Progenitor cell of endocrine pancreas (in vitro differentiated cells): ENCODE data around the gene CDC14A. TPM values are rescaled to one million over a fixed set of nuclear protein-coding genes. Genes with fewer than 3 reads are reported as not detected.
A peak's percentile ranks its signal among the peaks of the same experiment; 100 is the strongest.

ENCODE experiments used
- DNase-seq: peaks from one replicate; pipeline ENCODE4 v3.0.0; 2021; ENCODE audit warnings: low spot score; ENCODE audit not compliant: unreplicated experiment
- H3K27ac Mint-ChIP-seq: 2 replicates; pipeline ENCODE4 v1.8.0; 2021; ENCODE audit warnings: mild to moderate bottlenecking, moderate library complexity, mixed read lengths
- H3K27me3 Mint-ChIP-seq: 2 replicates; pipeline ENCODE4 v1.8.0; 2021; ENCODE audit warnings: mixed read lengths
- H3K36me3 Mint-ChIP-seq: 2 replicates; pipeline ENCODE4 v1.8.0; 2022; ENCODE audit warnings: mixed read lengths; ENCODE audit not compliant: insufficient read depth
- H3K4me1 Mint-ChIP-seq: 2 replicates; pipeline ENCODE4 v1.8.0; 2021; ENCODE audit warnings: low read depth, mixed read lengths
- H3K4me3 Mint-ChIP-seq: 2 replicates; pipeline ENCODE4 v1.8.0; 2021; ENCODE audit warnings: low read depth, mild to moderate bottlenecking, moderate library complexity, mixed read lengths
- H3K9me3 Mint-ChIP-seq: 2 replicates; pipeline ENCODE4 v1.8.0; 2021; ENCODE audit warnings: low read depth, mixed read lengths
- total RNA-seq: library from RNA; stranded (reverse); gene quantifications from 2 replicates; pipeline ENCODE4 v1.2.1, GENCODE V29; 2021
- TF ChIP-seq, protein P1 (sequence below): fragments of 200-600 bp; sonication (generic); IDR thresholded peaks from one replicate; pipeline ENCODE4 v1.5.0; 2021; ENCODE audit warnings: antibody characterized with exemption, mild to moderate bottlenecking; ENCODE audit not compliant: unreplicated experiment

CDC14A gene
- total RNA-seq, 1 donor from 2014 or later = 23.3 TPM

DNA sequence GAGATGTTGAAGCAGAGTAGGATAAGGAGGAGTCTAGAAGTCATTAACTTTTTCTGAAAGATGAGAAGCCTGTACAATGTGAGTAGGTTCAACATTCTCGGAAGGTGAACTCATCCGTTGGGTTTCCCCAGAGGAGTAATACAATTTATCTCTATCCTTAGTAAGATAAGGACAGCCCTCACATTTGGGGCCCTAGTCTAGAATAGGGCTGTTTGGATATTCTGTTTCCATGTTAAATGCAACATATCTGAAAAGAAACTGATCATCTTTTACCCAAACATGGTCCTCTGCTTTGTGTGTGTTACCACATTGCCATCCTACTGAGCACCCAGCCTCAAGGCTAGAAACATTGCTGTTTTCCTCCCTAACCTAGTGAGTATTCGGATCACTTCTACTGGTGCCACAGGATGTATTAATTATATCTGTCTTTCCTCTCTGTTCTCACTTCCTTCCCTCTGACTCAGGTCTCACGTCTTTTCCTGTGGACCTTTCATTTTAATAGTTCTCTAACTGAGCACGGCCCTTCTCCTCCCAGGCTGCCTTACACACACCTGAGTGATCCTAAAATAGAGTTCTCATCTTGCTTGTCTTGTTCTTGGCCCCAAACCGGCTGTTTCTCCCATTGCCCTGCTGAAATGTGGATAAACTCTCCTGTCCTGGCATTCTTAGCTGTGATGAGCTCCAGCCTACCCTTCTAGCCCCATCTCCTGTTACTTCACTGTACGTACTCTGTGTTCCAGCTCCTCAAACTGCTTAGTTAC is 91.7 kb downstream of the CDC14A start:
- H3K36me3 Mint-ChIP-seq = peaks cover 4% of the 10 kb centered on the region
- TF ChIP-seq, protein P1, sequence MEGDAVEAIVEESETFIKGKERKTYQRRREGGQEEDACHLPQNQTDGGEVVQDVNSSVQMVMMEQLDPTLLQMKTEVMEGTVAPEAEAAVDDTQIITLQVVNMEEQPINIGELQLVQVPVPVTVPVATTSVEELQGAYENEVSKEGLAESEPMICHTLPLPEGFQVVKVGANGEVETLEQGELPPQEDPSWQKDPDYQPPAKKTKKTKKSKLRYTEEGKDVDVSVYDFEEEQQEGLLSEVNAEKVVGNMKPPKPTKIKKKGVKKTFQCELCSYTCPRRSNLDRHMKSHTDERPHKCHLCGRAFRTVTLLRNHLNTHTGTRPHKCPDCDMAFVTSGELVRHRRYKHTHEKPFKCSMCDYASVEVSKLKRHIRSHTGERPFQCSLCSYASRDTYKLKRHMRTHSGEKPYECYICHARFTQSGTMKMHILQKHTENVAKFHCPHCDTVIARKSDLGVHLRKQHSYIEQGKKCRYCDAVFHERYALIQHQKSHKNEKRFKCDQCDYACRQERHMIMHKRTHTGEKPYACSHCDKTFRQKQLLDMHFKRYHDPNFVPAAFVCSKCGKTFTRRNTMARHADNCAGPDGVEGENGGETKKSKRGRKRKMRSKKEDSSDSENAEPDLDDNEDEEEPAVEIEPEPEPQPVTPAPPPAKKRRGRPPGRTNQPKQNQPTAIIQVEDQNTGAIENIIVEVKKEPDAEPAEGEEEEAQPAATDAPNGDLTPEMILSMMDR = no peak
- no peak for DNase-seq
- H3K27ac Mint-ChIP-seq = no peak overlapping the region
- peaks cover 18% of the 10 kb centered on the region for H3K4me1 Mint-ChIP-seq
- no peak overlapping the region for H3K4me3 Mint-ChIP-seq
- H3K27me3 Mint-ChIP-seq = no peaks in the 10 kb centered on the region
- H3K9me3 Mint-ChIP-seq = no peaks in the 10 kb centered on the region

DNA sequence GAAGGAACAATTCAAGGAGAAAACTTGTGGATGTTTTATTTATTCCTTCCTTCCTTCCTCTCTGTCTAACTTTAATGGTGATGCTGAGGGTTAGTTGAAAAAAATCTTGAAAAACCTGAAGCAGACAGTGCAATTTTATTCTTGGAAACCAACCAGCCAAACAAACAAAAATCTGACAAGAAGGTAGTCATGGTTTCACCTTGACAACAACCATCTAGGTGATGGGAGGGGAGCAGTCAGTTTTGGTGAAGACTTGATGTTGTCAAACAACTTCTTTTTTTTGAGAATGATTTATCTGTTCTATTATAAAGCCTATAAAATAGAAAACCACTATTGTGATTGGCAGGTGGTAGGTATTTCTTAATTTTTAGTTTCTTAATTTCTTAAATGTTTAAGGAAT is 93.3 kb downstream of the CDC14A start:
- Mint-ChIP-seq H3K9me3 (no peaks in the 10 kb centered on the region), H3K27ac (no peak overlapping the region), H3K36me3 (peaks cover 4% of the 10 kb centered on the region), H3K4me3 (no peak overlapping the region), H3K27me3 (no peaks in the 10 kb centered on the region), H3K4me1 (peaks cover 6% of the 10 kb centered on the region)
- DNase-seq = no peak
- TF ChIP-seq, protein P1 = no peak

DNA sequence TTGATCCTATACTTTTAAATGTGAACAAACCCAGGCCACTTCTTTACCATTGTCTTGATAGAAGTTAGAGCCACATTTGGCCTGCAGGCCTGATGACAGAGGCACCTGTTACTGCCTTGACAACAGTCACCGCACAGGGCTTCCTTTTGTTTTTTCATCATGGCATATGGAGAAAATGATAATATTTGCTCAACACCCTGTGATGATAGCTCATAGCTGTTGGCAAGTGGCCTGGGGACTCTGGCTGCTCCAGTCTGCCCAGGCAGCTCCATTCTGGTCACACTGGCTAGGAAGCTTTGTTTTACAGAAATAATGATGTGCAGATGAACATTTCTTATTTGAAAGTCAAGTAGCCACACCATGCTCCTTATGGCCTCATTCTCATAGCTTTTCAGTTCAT is 96.1 kb downstream of the CDC14A start:
- DNase-seq = no peak
- TF ChIP-seq, protein P1 = no peak

DNA sequence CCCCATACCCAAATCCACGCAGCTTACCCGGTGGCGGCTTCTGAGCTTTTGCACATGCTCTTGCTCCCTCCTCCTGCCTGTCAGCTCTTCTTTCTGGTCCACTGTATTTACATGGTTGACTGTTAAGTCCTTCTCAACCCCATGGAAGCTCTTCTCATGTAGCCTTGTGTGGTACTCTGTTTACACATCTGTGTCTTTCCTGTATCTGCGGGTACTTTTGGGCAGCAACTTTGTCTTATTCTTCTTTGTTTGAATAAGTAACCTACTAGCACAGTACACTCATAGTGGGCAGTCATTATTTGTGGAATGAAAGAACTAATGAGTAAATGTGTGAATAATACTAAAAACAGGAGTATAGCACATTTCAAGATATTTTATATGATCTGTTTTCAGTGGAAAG is 97.2 kb downstream of the CDC14A start:
- TF ChIP-seq, protein P1 = no peak
- H3K27me3 Mint-ChIP-seq = no peaks in the 10 kb centered on the region
- H3K36me3 Mint-ChIP-seq = peaks cover 5% of the 10 kb centered on the region
- no peak overlapping the region for H3K4me3 Mint-ChIP-seq
- H3K27ac Mint-ChIP-seq = peak overlapping the region; percentile 35
- no peak for DNase-seq
- peaks cover 2% of the 10 kb centered on the region for H3K4me1 Mint-ChIP-seq
- H3K9me3 Mint-ChIP-seq = no peaks in the 10 kb centered on the region

More for the DNA sequence above, 96.1 kb downstream of the CDC14A start:
- no peaks in the 10 kb centered on the region for H3K27me3 Mint-ChIP-seq
- H3K9me3 Mint-ChIP-seq = no peaks in the 10 kb centered on the region
- H3K4me3 Mint-ChIP-seq = no peak overlapping the region
- no peak overlapping the region for H3K27ac Mint-ChIP-seq
- peaks cover 6% of the 10 kb centered on the region for H3K4me1 Mint-ChIP-seq
- peaks cover 9% of the 10 kb centered on the region for H3K36me3 Mint-ChIP-seq

DNA sequence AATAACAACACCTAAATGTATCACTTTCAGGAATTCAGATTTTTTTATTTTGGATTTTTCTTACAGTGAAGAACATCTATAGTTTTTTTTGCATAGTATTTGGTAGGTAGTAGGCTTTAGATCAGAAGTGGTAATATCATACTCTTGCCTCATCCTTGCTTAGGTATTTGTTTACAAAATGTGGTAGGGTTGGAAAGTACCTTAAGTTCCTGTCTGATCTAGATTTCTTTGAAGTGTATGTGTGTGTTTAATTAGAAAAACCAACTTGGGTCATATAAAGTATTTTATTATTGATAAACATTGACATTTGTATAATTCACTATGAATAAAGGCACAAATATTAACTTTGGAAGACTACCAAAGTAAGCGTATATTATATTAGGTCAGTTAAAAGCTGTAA is 100.3 kb downstream of the CDC14A start:
- H3K9me3 Mint-ChIP-seq = no peaks in the 10 kb centered on the region
- peaks cover 12% of the 10 kb centered on the region for H3K4me1 Mint-ChIP-seq
- H3K4me3 Mint-ChIP-seq = no peak overlapping the region
- no peak for DNase-seq
- H3K27ac Mint-ChIP-seq = no peak overlapping the region
- H3K27me3 Mint-ChIP-seq = no peaks in the 10 kb centered on the region
- H3K36me3 Mint-ChIP-seq = peaks cover 5% of the 10 kb centered on the region
- TF ChIP-seq, protein P1 = no peak
